D721Med (cell line): ENCODE measurements around the gene MYL10.

Experiments used
- DNase-seq: peaks from one replicate; pipeline ENCODE4 v3.0.0; 2011; ENCODE audit warnings: low spot score; ENCODE audit not compliant: insufficient read length
- FAIRE-seq: peaks from 2 replicates; lab custom pipeline; 2011; peaks lifted over from hg19 to GRCh38; lab: Jason Lieb, UNC
- CTCF ChIP-seq: IDR thresholded peaks from 2 replicates; pipeline ENCODE4 v1.5.1; 2012; ENCODE audit warnings: mild to moderate bottlenecking, control low read depth; ENCODE audit not compliant: insufficient read depth; ENCODE audit errors: missing control alignments

The MYL10 gene

GRCh38 chr7:101626758-101627157, 2.3 kb downstream of the MYL10 start:
- TF ChIP-seq CTCF = no peak
- DNase-seq (no peak), FAIRE-seq (no peak)

GRCh38 chr7:101626069-101626671, 2.9 kb downstream of the MYL10 start:
- DNase-seq = no peak
- no peak for FAIRE-seq
- TF ChIP-seq CTCF = no peak

GRCh38 chr7:101625031-101625791, 3.9 kb downstream of the MYL10 start:
- DNase-seq (no peak), FAIRE-seq (no peak)
- TF ChIP-seq CTCF = no peak

- no peak for TF ChIP-seq CTCF
- DNase-seq (no peak), FAIRE-seq (no peak)
These were observed 4.7 kb downstream of the MYL10 start for GRCh38 chr7:101624246-101625001.

GRCh38 chr7:101622609-101623173, 6.4 kb downstream of the MYL10 start:
- DNase-seq (no peak), FAIRE-seq (no peak)
- no peak for TF ChIP-seq CTCF

GRCh38 chr7:101620991-101621390, 8.1 kb downstream of the MYL10 start:
- TF ChIP-seq CTCF = no peak
- no peak for DNase-seq
- FAIRE-seq = no peak

- DNase-seq = no peak
- TF ChIP-seq CTCF = no peak
- FAIRE-seq = no peak
These were observed 8.7 kb downstream of the MYL10 start for GRCh38 chr7:101620395-101620794.
